ENCODE data around the gene USP49.

USP49 gene

GRCh38 chr6:41787219-41787917 is 107.8 kb downstream of the USP49 start, which contains the start of gene TOMM6:
Gene TOMM6, plus strand, starts transcription at chr6:41787694. Its CDS starts 4 bp downstream, at chr6:41787698.
- peak; percentile 90 for TF ChIP-seq CTCF (IDR thresholded peaks at IDR 0.05)
- Histone ChIP-seq H3K27ac (peak within 1 kb of the TSS; percentile 75 to 100), H3K4me3 (peak within 1 kb of the TSS; percentile 98)
- DNase-seq (ENCODE audit: low spot score), result peak; percentile 97

DNA sequence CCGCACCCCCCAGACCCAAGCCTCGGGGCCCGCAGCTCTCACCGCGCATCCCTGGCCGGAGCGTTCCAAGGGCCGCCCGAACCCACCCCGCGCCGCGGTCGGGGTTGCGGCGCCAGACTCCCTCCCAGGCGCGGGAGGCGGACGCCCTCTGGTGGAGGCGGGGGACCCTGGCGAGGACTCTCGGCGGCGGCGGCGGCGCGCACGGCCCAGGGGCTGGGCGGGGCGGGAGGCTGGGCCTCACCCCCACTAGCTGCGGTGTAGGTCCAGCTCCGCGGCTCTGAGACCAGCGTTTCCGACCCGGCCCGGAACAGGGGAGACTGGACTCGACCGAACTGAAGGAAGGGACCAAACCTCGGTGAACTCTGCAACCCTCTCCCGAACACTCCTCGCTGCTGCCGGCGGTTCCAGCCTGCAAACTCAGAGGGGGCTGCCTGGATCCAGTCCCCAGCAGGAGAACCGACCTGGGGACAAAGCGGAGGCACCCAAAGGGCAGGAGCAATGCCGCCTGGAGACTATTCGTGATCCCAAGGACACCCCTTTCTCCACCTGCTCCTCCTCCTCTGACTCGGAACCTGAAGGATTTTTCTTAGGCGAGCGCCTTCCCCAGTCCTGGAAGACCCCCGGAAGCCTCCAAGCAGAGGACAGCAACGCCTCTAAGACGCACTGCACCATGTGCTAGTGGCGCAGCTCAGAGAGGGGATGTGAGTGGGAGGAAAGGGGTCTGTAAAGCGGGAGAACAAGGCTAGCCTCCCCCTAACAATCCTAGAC is 108.5 kb downstream of the USP49 start:
- H3K4me3 ChIP-seq, result peak overlapping the region; percentile 98
- DNase-seq (ENCODE audit: low spot score), result peak; percentile 89
- peak overlapping the region; percentile 75 to 100 for H3K27ac ChIP-seq
- peak; percentile 89 for TF ChIP-seq CTCF (IDR thresholded peaks at IDR 0.05)

DNA sequence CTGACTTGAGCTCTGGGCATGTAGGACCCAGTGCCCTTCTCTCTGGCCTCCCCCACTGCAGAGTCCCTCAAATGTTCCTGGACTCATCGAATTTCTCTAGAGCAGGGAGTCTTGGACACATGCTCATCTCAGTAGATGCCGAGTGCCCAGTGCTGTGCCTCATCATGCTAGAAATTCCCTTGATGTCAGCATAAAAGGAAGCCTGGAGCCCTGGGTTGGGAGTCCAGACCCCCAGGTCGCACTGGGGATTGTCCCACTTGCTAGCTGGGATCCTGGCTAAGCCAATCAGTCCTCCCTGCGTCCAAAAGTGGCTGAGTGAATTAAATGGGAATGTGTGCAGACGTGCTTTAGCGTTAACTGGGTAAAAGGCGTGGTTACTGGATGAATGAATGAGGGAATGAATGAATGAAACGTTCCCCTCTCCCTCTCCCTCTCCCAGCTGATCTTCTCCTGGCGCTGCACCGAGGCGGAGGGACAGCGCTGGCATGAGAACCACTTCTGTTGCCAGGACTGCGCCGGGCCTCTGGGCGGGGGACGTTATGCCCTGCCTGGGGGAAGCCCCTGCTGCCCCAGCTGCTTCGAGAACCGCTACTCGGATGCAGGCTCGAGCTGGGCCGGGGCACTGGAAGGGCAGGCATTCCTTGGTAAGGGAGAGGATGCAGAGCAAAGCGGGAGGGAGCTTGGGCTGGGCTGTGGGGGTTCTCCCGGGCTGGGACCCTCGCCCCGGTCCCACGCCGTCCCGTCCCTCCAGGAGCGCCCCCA is 109.3 kb downstream of the USP49 start:
- H3K4me3 ChIP-seq, result peak overlapping the region; percentile 98
- H3K27ac ChIP-seq, result peak overlapping the region; percentile 75 to 100
- TF ChIP-seq CTCF (IDR thresholded peaks at IDR 0.05), result no peak
- DNase-seq (ENCODE audit: low spot score), result peak; percentile 81

- no peak for DNase-seq (ENCODE audit: low spot score)
- TF ChIP-seq CTCF (IDR thresholded peaks at IDR 0.05), result no peak
- Histone ChIP-seq H3K27ac (no peak overlapping the region), H3K4me3 (no peak overlapping the region)
Measured at GRCh38 chr6:41785254-41785653, 109.9 kb downstream of the USP49 start.

GRCh38 chr6:41784581-41785171 is 110.5 kb downstream of the USP49 start:
- DNase-seq (ENCODE audit: low spot score), result no peak
- no peak for TF ChIP-seq CTCF (IDR thresholded peaks at IDR 0.05)
- Histone ChIP-seq H3K4me3 (no peak overlapping the region), H3K27ac (no peak overlapping the region)

- no peak for TF ChIP-seq CTCF (IDR thresholded peaks at IDR 0.05)
- H3K27ac ChIP-seq, result no peak overlapping the region
- DNase-seq (ENCODE audit: low spot score), result peak; percentile 49
- no peak overlapping the region for H3K4me3 ChIP-seq
Measured at GRCh38 chr6:41783106-41783780, 111.9 kb downstream of the USP49 start.
